Measurements from ENCODE around the gene TENT4A.

GRCh38 chr5:6714226-6715041, 1.2 kb downstream of the TENT4A start:
- TF ChIP-seq, protein P1, sequence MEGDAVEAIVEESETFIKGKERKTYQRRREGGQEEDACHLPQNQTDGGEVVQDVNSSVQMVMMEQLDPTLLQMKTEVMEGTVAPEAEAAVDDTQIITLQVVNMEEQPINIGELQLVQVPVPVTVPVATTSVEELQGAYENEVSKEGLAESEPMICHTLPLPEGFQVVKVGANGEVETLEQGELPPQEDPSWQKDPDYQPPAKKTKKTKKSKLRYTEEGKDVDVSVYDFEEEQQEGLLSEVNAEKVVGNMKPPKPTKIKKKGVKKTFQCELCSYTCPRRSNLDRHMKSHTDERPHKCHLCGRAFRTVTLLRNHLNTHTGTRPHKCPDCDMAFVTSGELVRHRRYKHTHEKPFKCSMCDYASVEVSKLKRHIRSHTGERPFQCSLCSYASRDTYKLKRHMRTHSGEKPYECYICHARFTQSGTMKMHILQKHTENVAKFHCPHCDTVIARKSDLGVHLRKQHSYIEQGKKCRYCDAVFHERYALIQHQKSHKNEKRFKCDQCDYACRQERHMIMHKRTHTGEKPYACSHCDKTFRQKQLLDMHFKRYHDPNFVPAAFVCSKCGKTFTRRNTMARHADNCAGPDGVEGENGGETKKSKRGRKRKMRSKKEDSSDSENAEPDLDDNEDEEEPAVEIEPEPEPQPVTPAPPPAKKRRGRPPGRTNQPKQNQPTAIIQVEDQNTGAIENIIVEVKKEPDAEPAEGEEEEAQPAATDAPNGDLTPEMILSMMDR (conservative IDR thresholded peaks at IDR 0.05; ENCODE audit: low read length), result no peak
- TF ChIP-seq EZH2phosphoT487 (IDR thresholded peaks at IDR 0.05; ENCODE audit: borderline replicate concordance, low read depth, low read length), result no peak
